HG02571 (cell line): ENCODE results near the gene SEC16B.

Source experiments
- ATAC-seq: cut with Tn5 transposase; IDR thresholded peaks from one replicate; pipeline ENCODE4 v1.9.1; 2021; ENCODE audit warnings: mild to moderate bottlenecking, moderate library complexity; ENCODE audit not compliant: unreplicated experiment

The SEC16B gene

GRCh38 chr1:177978530-177978929 is 8.7 kb upstream of the SEC16B start:
- ATAC-seq: no peak

- ATAC-seq: no peak
Observed at GRCh38 chr1:177977141-177977540, 7.3 kb upstream of the SEC16B start.

- ATAC-seq: no peak
Observed at GRCh38 chr1:177976596-177976995, 6.7 kb upstream of the SEC16B start.

DNA sequence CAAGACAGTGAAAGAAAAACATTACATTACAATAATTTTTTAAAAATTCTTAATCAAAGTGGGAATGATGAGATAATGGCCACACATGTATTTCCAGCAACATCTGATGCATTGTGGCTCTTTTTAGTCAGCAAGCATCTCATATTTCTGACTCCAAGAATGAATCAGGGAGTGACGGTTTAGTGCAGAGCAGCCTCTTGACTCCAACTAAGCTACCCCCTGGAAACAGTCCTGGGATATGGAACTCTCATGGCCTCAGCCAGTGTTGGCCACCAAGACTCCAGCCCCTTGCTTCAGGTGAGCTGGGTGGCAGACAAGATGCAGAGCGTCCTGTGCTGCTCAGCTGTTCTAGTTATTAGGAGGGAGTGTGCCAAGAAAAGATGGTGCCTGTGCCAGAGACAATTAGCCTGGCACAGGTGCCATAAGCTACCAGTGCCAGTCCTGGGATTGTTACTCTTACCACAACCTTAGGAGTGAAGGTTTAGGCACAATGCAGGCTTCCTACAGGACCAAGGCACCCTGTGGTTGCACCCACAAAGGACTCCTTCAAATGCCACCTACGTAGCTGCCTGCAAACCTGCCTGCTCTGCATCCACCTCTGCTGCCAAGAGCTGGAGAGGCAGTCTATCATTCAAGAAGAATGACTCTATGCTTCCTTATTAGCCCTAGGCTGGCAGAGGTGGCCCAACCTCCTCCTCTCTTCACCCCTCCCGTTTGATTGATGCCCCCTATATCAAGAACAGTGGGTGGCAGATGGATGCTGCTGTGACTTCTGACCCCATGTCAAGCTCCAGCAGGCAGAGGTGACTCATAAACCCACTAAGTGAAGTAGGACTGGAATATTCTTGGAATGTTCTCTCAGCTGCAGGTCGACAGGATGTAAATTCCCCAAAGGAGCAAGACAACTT is 6.0 kb upstream of the SEC16B start:
- no peak for ATAC-seq

GRCh38 chr1:177973585-177973984 is 3.7 kb upstream of the SEC16B start:
- ATAC-seq: no peak

DNA sequence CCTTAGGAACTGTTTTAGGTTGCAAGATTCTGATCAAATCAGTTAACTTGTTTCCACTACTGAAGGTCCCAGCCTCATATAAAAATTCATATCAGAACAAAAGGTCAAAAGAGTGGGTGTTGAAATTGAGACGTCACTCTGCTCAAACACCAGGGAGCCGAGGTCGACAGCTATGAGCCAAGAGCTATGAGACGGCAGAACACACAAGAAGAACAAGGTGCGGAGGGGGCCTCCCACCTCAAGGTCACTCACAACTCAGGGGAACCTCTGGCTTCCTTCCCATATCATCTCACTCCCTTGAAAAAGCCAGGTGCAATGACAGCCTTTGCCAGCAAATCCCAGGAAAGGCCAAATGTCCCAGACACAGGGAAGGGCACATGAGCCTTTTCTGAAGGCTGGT is 749 bp downstream of the SEC16B start:
- no peak for ATAC-seq

DNA sequence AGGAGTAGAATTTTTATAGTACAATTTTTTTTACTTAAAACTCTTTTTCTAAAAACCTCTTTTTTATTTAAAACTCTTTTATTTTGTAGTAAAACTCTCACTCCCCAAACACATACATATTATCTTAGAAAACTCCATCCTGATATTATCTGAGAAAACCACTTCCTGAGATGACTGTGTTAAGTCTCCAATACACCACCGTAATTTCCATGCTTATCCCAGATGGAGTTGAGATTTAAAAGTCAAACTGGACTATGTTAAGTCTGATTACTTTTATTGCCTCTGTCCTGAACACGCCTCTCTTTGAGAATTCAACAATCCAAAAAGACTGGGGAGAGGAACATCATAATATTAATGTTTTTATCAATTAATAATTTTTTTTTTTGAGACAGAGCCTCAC is 3.7 kb downstream of the SEC16B start:
- ATAC-seq: no peak

- no peak for ATAC-seq
Observed at GRCh38 chr1:177965293-177965692, 4.6 kb downstream of the SEC16B start.

- no peak for ATAC-seq
Observed at GRCh38 chr1:177964336-177964735, 5.5 kb downstream of the SEC16B start.

DNA sequence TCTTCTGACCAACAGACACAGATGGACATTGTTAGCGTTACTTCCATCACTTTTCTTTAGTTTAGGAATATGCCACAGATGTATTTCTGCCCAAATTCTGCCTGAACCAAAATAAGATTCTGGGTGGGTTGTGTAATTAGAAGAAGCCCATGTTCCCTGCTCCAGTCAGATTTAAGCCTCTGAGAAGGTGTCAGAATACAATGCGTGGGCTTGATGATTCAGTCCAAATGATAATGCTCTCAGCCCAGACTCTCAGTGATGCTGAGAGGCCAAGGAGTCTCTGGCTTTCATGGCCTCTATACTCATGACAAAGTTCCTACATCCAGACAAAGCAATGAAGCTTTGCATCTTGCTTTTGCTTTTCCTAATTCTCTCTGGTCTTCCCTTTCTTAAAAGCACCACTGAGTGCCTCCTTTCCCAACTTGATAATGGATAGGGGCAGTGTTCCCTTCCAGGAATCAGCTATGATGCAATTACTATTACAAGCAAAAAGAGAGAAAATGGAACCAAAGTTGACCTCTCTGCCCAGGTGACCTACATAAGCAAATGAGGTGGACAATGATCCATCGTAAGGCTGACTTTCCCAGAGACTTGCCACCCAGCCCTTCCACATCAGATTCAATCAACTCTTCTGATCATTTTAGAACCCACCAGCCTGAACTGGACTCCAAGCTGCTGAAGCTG is 8.8 kb downstream of the SEC16B start:
- ATAC-seq: no peak

GRCh38 chr1:177959811-177960515 is 9.9 kb downstream of the SEC16B start:
- ATAC-seq: no peak

DNA sequence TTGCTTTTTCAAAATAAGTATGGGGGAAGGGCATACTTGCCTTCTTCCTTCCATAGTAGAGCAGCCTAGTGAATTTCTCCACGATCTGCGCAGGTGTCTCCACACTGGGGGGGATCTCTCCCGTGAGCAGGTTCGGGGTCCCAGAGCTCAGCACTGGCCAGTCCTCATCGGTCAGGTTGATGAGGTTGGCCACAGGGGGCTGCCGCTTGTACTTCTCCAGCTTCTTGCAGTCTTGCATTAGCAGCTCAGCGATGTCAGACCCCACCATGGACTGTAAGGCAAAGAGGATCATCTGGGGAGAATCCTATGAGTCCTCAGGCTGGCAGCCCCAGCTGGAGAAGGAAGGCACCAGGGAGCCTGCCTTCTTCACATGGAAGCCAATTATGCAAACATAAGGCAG is 11.8 kb downstream of the SEC16B start:
- no peak for ATAC-seq

DNA sequence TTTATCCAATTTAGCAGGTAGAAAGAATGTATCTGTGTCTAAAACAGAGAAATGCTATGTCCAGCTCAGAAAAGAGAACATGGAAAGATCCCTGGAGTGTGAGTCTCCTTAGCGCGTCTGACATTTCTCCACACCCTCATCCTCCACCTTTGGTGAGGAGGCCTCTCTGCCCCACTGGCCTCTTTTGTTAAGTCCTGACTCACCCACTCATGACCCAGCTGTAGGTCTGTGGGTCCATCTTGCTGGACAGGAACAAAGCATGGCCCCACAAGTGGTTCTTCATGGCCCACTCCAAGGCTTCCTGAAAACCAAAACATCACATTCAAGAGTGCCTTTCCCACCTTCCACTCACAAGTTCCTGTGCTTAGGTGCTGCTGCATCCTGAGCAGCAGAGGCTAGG is 15.8 kb downstream of the SEC16B start:
- no peak for ATAC-seq

- ATAC-seq: no peak
Observed at GRCh38 chr1:177953549-177953948, 16.3 kb downstream of the SEC16B start.

GRCh38 chr1:177952691-177953090 is 17.2 kb downstream of the SEC16B start:
- no peak for ATAC-seq

DNA sequence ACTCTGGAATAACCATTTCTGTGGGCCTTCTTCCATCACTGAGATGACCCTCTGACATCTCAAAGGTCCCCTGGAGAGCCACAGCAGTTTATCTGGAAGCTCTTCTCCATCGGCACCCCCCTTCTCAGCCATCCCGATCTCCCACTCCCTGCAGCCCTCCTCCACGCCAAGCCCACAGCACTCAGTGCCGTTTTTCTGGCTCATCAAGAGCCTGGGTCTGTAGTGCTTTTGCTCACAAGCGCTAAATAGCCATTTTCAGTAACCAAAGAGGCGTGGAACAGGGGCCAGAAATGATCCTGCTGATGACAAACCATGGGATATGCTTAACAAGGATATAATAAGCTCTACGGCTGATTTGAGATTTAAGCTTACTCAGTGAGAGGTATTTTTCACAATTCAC is 17.6 kb downstream of the SEC16B start:
- no peak for ATAC-seq

- no peak for ATAC-seq
Observed at GRCh38 chr1:177950506-177950905, 19.4 kb downstream of the SEC16B start.

GRCh38 chr1:177948336-177948972 is 21.4 kb downstream of the SEC16B start:
- no peak for ATAC-seq

- no peak for ATAC-seq
Observed at GRCh38 chr1:177947623-177948022, 22.2 kb downstream of the SEC16B start.

GRCh38 chr1:177945943-177946650 is 23.8 kb downstream of the SEC16B start:
- ATAC-seq: no peak
